Measurements from ENCODE around the gene RXYLT1.
"Not testable (repeated sequence)": the region's sequence is repeated elsewhere in the genome, so short reads cannot be mapped to it uniquely, and the experiment has no call there.

Gene RXYLT1

GRCh38 chr12:63841571-63841970 is 61.9 kb downstream of the RXYLT1 start:
- no peak overlapping the region for H3K4me3 ChIP-seq (ENCODE audit: low read depth, low read length)
- no peak for DNase-seq (ENCODE audit: low read depth)
- TF ChIP-seq, protein P1, sequence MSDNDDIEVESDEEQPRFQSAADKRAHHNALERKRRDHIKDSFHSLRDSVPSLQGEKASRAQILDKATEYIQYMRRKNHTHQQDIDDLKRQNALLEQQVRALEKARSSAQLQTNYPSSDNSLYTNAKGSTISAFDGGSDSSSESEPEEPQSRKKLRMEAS (IDR thresholded peaks at IDR 0.05; ENCODE audit: low read depth, low read length), result no peak
- TF ChIP-seq, protein P2, sequence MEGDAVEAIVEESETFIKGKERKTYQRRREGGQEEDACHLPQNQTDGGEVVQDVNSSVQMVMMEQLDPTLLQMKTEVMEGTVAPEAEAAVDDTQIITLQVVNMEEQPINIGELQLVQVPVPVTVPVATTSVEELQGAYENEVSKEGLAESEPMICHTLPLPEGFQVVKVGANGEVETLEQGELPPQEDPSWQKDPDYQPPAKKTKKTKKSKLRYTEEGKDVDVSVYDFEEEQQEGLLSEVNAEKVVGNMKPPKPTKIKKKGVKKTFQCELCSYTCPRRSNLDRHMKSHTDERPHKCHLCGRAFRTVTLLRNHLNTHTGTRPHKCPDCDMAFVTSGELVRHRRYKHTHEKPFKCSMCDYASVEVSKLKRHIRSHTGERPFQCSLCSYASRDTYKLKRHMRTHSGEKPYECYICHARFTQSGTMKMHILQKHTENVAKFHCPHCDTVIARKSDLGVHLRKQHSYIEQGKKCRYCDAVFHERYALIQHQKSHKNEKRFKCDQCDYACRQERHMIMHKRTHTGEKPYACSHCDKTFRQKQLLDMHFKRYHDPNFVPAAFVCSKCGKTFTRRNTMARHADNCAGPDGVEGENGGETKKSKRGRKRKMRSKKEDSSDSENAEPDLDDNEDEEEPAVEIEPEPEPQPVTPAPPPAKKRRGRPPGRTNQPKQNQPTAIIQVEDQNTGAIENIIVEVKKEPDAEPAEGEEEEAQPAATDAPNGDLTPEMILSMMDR (IDR thresholded peaks at IDR 0.05; ENCODE audit: low read depth, low read length), result no peak
- TF ChIP-seq POLR2A (IDR thresholded peaks at IDR 0.05; ENCODE audit: extremely low read depth, insufficient read length), result no peak
- TF ChIP-seq MYC (IDR thresholded peaks at IDR 0.05; ENCODE audit: low read depth, low read length), result no peak

- not testable (repeated sequence) for H3K4me3 ChIP-seq (ENCODE audit: low read depth, low read length); DNase-seq (ENCODE audit: low read depth)
Observed at GRCh38 chr12:63842750-63843149, 63.0 kb downstream of the RXYLT1 start.

DNA sequence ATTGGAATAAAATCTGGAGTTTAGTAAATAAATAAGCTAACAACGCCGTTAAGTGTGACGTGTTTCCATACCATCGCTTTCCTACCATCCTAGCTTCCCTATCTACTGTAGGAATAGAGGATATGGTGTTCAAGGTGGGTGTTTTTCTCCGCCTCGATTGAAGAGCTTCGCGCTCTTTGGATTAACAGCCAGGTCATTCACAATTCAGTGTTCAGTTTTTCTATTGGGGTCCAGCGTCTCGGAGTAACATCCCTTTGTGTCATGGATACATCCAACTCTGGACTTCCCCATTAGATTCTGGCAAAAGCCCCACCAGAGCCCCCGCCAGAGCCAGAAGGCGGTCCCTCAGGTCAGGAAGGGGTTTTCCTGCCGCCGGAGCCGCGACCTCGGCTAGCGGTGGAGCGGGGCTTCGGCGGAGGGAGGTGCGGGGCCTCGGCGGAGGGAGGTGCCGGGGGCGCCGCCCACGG is 63.6 kb downstream of the RXYLT1 start:
- TF ChIP-seq MYC (IDR thresholded peaks at IDR 0.05; ENCODE audit: low read depth, low read length) (no peak), POLR2A (IDR thresholded peaks at IDR 0.05; ENCODE audit: extremely low read depth, insufficient read length) (no peak)
- TF ChIP-seq, protein P2 (IDR thresholded peaks at IDR 0.05; ENCODE audit: low read depth, low read length), result no peak
- TF ChIP-seq, protein P1 (IDR thresholded peaks at IDR 0.05; ENCODE audit: low read depth, low read length), result no peak
- H3K4me3 ChIP-seq (ENCODE audit: low read depth, low read length), result peak overlapping the region; percentile 47
- DNase-seq (ENCODE audit: low read depth), result no peak

- TF ChIP-seq, protein P1 (IDR thresholded peaks at IDR 0.05; ENCODE audit: low read depth, low read length), result peak; percentile 83
- TF ChIP-seq, protein P2 (IDR thresholded peaks at IDR 0.05; ENCODE audit: low read depth, low read length), result peak; percentile 80
- TF ChIP-seq MYC (IDR thresholded peaks at IDR 0.05; ENCODE audit: low read depth, low read length) (peak; percentile 68), POLR2A (IDR thresholded peaks at IDR 0.05; ENCODE audit: extremely low read depth, insufficient read length) (no peak)
- peak overlapping the region; percentile 47 for H3K4me3 ChIP-seq (ENCODE audit: low read depth, low read length)
- peak; percentile 94 for DNase-seq (ENCODE audit: low read depth)
Observed at GRCh38 chr12:63843721-63844390, 64.1 kb downstream of the RXYLT1 start.

- DNase-seq (ENCODE audit: low read depth), result peak; percentile 60
- TF ChIP-seq POLR2A (IDR thresholded peaks at IDR 0.05; ENCODE audit: extremely low read depth, insufficient read length), result no peak
- TF ChIP-seq, protein P1 (IDR thresholded peaks at IDR 0.05; ENCODE audit: low read depth, low read length), result no peak
- peak within 1 kb of the TSS; percentile 47 for H3K4me3 ChIP-seq (ENCODE audit: low read depth, low read length)
Observed at GRCh38 chr12:63844391-63845341, 65.0 kb downstream of the RXYLT1 start, which contains the start of gene SRGAP1. Gene SRGAP1, plus strand, starts transcription at chr12:63844700. Its CDS starts 117 bp downstream, at chr12:63844817.

DNA sequence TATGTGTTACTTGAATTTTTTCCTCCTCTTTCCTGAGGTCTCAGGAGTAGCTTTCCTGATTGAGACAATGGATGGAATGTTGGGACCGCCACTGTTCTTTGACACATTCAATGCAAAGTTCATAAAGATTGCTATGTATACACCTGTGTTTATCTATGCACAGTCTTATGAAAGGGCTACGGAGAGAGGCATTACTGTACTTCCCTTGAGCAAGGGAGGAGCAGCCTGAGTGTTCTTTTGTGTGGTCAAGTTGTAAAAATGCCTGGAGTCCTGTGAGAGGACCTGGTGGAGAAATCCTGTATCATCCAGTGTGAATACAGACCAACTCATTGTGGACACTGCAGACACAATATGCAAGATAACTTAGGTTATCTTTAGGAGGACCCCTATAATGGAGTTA is 66.0 kb downstream of the RXYLT1 start:
- DNase-seq (ENCODE audit: low read depth), result no peak
- TF ChIP-seq POLR2A (IDR thresholded peaks at IDR 0.05; ENCODE audit: extremely low read depth, insufficient read length) (no peak), MYC (IDR thresholded peaks at IDR 0.05; ENCODE audit: low read depth, low read length) (no peak)
- TF ChIP-seq, protein P1 (IDR thresholded peaks at IDR 0.05; ENCODE audit: low read depth, low read length), result no peak
- TF ChIP-seq, protein P2 (IDR thresholded peaks at IDR 0.05; ENCODE audit: low read depth, low read length), result no peak
- no peak overlapping the region for H3K4me3 ChIP-seq (ENCODE audit: low read depth, low read length)

Data from NB4 (cell line).